DOHH2 (cell line): ENCODE data around the gene DEFB116.

ENCODE experiments used
- H3F3A ChIP-seq: fragments of 200-600 bp; sonication (generic), shearing (Covaris generic); 2 replicates; pipeline ENCODE4 v1.6.0; 2016; ENCODE audit warnings: antibody characterized with exemption, mild to moderate bottlenecking; ENCODE audit not compliant: control insufficient read depth, insufficient read depth
- H3K27ac ChIP-seq: fragments of 200-600 bp; sonication (generic); 2 replicates; pipeline ENCODE4 v1.5.1; 2014; ENCODE audit warnings: low read depth, mild to moderate bottlenecking, low read length, moderate library complexity
- H3K27me3 ChIP-seq: fragments of 200-600 bp; sonication (generic); 2 replicates; pipeline ENCODE4 v1.6.1; 2014; ENCODE audit warnings: mild to moderate bottlenecking, low read length, mixed read lengths; ENCODE audit not compliant: control insufficient read depth
- H3K36me3 ChIP-seq: fragments of 200-600 bp; sonication (generic); 2 replicates; pipeline ENCODE4 v1.6.1; 2014; ENCODE audit warnings: mild to moderate bottlenecking, low read length, moderate library complexity, mixed read lengths; ENCODE audit not compliant: control insufficient read depth
- H3K4me1 ChIP-seq: fragments of 200-600 bp; sonication (generic); 2 replicates; pipeline ENCODE4 v1.6.1; 2014; ENCODE audit warnings: mild to moderate bottlenecking, low read length, mixed read lengths; ENCODE audit not compliant: control insufficient read depth
- H3K4me2 ChIP-seq: fragments of 200-600 bp; sonication (generic); 2 replicates; pipeline ENCODE4 v1.6.0; 2014; ENCODE audit warnings: mild to moderate bottlenecking, low read length, moderate library complexity
- H3K4me3 ChIP-seq: fragments of 200-600 bp; sonication (generic); 2 replicates; pipeline ENCODE4 v1.5.1; 2014; ENCODE audit warnings: mild to moderate bottlenecking, low read length, mixed read lengths
- H3K79me2 ChIP-seq: fragments of 200-600 bp; sonication (generic); 2 replicates; pipeline ENCODE4 v1.6.1; 2014; ENCODE audit warnings: mild to moderate bottlenecking, low read length, mixed read lengths; ENCODE audit not compliant: control insufficient read depth
- H3K9me2 ChIP-seq: fragments of 200-600 bp; sonication (generic); replicated peaks from 2 replicates; pipeline ENCODE4 v1.6.1; 2014; ENCODE audit warnings: mild to moderate bottlenecking, low read length, mixed read lengths; ENCODE audit not compliant: control insufficient read depth
- H3K9me3 ChIP-seq: fragments of 200-600 bp; sonication (generic); 2 replicates; pipeline ENCODE4 v1.6.1; 2014; ENCODE audit warnings: antibody characterized with exemption, low read length, mixed read lengths; ENCODE audit not compliant: control insufficient read depth, insufficient read depth
- H4K20me1 ChIP-seq: fragments of 200-600 bp; sonication (generic); 2 replicates; pipeline ENCODE4 v1.6.0; 2014; ENCODE audit warnings: low read depth, mild to moderate bottlenecking, antibody characterized with exemption, low read length, moderate library complexity; ENCODE audit not compliant: control insufficient read depth, insufficient read depth
- CTCF ChIP-seq: fragments of 200-600 bp; sonication (generic); IDR thresholded peaks from one replicate; pipeline ENCODE4 v1.5.1; 2014; ENCODE audit warnings: antibody characterized with exemption, mild to moderate bottlenecking, low read depth, low read length; ENCODE audit not compliant: poor library complexity, severe bottlenecking
- EZH2phosphoT487 ChIP-seq: fragments of 200-600 bp; sonication (generic); IDR thresholded peaks from 2 replicates; pipeline ENCODE4 v1.6.1; 2017; ENCODE audit warnings: borderline replicate concordance, mild to moderate bottlenecking, antibody characterized with exemption, low read length, moderate library complexity, mixed read lengths

The DEFB116 gene

GRCh38 chr20:31274441-31274840 lies 33.9 kb downstream of the DEFB116 start:
- no peak overlapping the region for H3K4me3 ChIP-seq
- no peaks in the 10 kb centered on the region for H3F3A ChIP-seq
- no peaks in the 10 kb centered on the region for H4K20me1 ChIP-seq
- H3K9me3 ChIP-seq: no peaks in the 10 kb centered on the region; the same call in 1 of the 2 replicates
- TF ChIP-seq EZH2phosphoT487 (no peak), CTCF (no peak)
- H3K79me2 ChIP-seq: no peaks in the 10 kb centered on the region
- no peaks in the 10 kb centered on the region for H3K9me2 ChIP-seq
- H3K4me1 ChIP-seq: no peaks in the 10 kb centered on the region
- no peak overlapping the region for H3K27ac ChIP-seq
- no peak overlapping the region for H3K4me2 ChIP-seq
- no peaks in the 10 kb centered on the region for H3K27me3 ChIP-seq
- H3K36me3 ChIP-seq: no peaks in the 10 kb centered on the region

- TF ChIP-seq CTCF (peak; percentile 74), EZH2phosphoT487 (no peak)
- no peaks in the 10 kb centered on the region for H4K20me1 ChIP-seq
These were observed 48.0 kb downstream of the DEFB116 start for GRCh38 chr20:31260326-31260932.

GRCh38 chr20:31257364-31257763 lies 51.0 kb downstream of the DEFB116 start, which contains the start of gene DEFB115:
TSS of gene DEFB115 (plus strand) at chr20:31257664. CDS start at chr20:31257664, 0 bp downstream.
- no peaks in the 10 kb centered on the region for H3K27me3 ChIP-seq
- no peaks in the 10 kb centered on the region for H3K79me2 ChIP-seq
- TF ChIP-seq EZH2phosphoT487 (no peak), CTCF (no peak)
- no peak within 1 kb of the TSS for H3K4me2 ChIP-seq
- H3K36me3 ChIP-seq: no peaks in the 10 kb centered on the region
- no peaks in the 10 kb centered on the region for H3K9me3 ChIP-seq
- no peaks in the 10 kb centered on the region for H3F3A ChIP-seq
- no peaks in the 10 kb centered on the region for H3K9me2 ChIP-seq
- H3K4me1 ChIP-seq: no peaks in the 10 kb centered on the region
- H3K4me3 ChIP-seq: no peak within 1 kb of the TSS
- no peak within 1 kb of the TSS for H3K27ac ChIP-seq
- no peaks in the 10 kb centered on the region for H4K20me1 ChIP-seq

More at GRCh38 chr20:31260326-31260932, 48.0 kb downstream of the DEFB116 start:
- no peaks in the 10 kb centered on the region for H3F3A ChIP-seq
- H3K4me2 ChIP-seq: no peak overlapping the region
- H3K27me3 ChIP-seq: no peaks in the 10 kb centered on the region
- no peaks in the 10 kb centered on the region for H3K9me2 ChIP-seq
- no peaks in the 10 kb centered on the region for H3K36me3 ChIP-seq
- H3K4me1 ChIP-seq: no peaks in the 10 kb centered on the region
- H3K4me3 ChIP-seq: no peak overlapping the region
- no peak overlapping the region for H3K27ac ChIP-seq
- no peaks in the 10 kb centered on the region for H3K9me3 ChIP-seq
- H3K79me2 ChIP-seq: no peaks in the 10 kb centered on the region
